Measurements from ENCODE around the gene SEMA3E.

The SEMA3E gene

GRCh38 chr7:83337050-83337449 lies 311.9 kb downstream of the SEMA3E start:
- DNase-seq = no peak

DNA sequence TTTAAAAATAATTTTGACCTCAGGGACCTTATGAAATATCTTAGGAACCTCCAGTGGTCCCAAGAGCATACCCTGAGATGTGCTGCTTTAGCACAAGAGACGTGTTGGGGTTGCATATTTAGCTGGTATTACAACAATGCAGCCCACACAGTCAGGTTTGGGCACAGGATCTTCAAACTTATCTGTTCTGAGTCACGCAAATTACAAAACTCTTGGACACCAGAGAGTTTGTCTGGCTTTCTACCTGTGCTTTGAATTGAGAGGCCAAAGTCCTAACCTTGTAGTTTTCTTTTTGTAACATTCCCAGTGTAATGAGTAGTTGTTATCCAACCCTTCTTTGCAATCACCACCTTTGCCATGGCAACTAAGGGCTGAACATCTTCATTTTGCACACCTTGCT lies 322.7 kb downstream of the SEMA3E start:
- no peak for DNase-seq

- no peak for DNase-seq
Measured at GRCh38 chr7:83325083-83325482, 323.9 kb downstream of the SEMA3E start.

DNA sequence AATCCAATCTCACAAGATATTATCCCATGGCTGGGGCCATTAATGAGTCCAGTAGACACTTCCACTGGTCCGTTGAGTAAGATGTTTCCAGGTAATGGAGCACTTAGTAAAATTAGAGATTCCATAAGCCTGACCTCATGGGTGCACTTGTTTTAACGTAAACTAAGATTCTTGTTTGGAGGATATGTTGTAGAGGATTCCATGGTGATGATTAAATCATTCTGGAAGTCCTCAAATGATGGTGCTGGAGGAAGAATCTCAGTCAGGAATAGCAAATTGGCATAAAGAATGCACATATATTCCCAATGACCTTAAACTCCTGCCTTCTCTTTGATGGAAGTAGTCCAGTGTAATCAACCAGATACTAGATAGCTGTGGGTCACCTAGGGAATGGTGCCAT lies 324.3 kb downstream of the SEMA3E start:
- no peak for DNase-seq

DNA sequence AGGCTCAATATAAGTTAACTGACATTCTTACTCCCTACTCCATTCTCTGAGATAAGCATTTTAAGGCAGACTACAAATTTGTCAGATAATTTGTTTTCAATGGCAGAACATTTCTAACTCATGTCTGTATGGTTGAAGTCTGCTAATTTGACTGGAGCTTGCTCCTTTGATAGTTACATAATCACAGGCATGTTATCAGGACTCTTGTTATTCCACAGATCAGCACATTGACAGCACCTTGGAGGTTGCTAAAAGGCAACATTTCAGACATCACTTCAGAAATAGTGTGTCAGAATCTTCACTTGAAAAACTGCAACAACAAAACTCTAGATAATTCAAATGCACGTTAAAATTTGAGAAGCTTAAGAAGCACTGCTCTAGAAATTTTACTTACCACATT lies 327.9 kb downstream of the SEMA3E start:
- DNase-seq = no peak

DNA sequence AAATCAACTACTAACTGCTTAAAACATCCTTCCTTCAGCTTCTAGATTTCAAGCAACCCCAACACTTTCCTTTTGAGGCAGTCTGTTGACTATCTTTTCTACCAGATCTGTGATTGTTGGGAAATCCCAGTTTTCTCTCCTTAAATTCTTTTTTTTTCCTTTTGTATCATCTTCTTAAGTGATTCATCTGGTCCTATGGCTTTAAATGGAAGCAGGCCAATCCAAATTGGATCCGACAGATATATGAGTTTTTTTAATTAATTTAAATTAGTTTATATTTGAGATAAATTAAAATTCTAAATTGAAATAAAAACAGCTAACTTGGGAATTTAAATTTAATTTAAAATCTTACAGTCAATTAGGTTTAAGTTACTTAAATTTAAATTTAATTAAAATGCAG lies 335.0 kb downstream of the SEMA3E start:
- DNase-seq = no peak
